IMR-90 (cell line): ENCODE data around the gene RYR3.

Experiments
- BHLHE40 ChIP-seq: fragments of 150-350 bp; IDR thresholded peaks from 2 replicates; pipeline ENCODE4 v1.6.1; 2016; ENCODE audit warnings: mild to moderate bottlenecking, low read depth, low read length
- CEBPB ChIP-seq: IDR thresholded peaks from 2 replicates; pipeline ENCODE4 v1.6.1; 2012; ENCODE audit warnings: low read depth, low read length, improper control_type of control experiment
- RCOR1 ChIP-seq: IDR thresholded peaks from 2 replicates; pipeline ENCODE4 v1.6.1; 2012; ENCODE audit warnings: mild to moderate bottlenecking, low read length, improper control_type of control experiment; ENCODE audit not compliant: insufficient replicate concordance
- USF2 ChIP-seq: fragments of 150-350 bp; IDR thresholded peaks from 2 replicates; pipeline ENCODE4 v1.6.1; 2017; ENCODE audit warnings: mild to moderate bottlenecking, antibody characterized with exemption, low read length, low read depth
- TF ChIP-seq, protein P1 (sequence below): conservative IDR thresholded peaks from 2 replicates; pipeline ENCODE4 v1.5.1; 2012; ENCODE audit warnings: mild to moderate bottlenecking, low read depth, low read length, improper control_type of control experiment

DNA sequence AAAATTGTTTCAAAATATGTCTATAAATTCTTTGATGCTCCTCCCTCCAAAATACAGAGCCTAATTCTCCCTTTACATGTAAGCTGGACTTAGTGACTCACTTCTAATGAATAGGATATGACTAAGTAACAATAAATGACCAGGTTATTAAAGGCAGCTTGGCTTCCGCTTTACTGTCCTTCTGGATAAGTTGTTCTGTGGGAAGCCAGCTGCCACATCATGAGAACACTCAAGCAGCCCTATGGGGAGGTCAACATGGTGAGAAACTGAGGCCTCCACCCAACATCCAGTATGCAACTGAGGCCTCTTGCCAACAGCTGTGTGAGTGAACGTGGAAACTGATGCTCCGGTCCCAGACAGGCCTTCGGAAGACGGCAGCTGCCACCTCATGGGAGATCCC is 410.2 kb downstream of the RYR3 start:
- TF ChIP-seq CEBPB (no peak), BHLHE40 (no peak), USF2 (no peak), RCOR1 (no peak)
- TF ChIP-seq, protein P1, sequence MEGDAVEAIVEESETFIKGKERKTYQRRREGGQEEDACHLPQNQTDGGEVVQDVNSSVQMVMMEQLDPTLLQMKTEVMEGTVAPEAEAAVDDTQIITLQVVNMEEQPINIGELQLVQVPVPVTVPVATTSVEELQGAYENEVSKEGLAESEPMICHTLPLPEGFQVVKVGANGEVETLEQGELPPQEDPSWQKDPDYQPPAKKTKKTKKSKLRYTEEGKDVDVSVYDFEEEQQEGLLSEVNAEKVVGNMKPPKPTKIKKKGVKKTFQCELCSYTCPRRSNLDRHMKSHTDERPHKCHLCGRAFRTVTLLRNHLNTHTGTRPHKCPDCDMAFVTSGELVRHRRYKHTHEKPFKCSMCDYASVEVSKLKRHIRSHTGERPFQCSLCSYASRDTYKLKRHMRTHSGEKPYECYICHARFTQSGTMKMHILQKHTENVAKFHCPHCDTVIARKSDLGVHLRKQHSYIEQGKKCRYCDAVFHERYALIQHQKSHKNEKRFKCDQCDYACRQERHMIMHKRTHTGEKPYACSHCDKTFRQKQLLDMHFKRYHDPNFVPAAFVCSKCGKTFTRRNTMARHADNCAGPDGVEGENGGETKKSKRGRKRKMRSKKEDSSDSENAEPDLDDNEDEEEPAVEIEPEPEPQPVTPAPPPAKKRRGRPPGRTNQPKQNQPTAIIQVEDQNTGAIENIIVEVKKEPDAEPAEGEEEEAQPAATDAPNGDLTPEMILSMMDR, result no peak
